HTR-8/SVneo (cell line): Measurements from ENCODE around the gene SSC4D.
"Not testable (repeated sequence)": the region's sequence is repeated elsewhere in the genome, so short reads cannot be mapped to it uniquely, and the experiment has no call there.

Source experiments
- DNase-seq: peaks from one replicate; pipeline ENCODE4 v3.0.0; 2011; ENCODE audit warnings: low spot score, mixed read lengths; ENCODE audit not compliant: insufficient read length
- FAIRE-seq: peaks from 2 replicates; lab custom pipeline; 2011; peaks lifted over from hg19 to GRCh38; lab: Jason Lieb, UNC

The SSC4D gene

DNA sequence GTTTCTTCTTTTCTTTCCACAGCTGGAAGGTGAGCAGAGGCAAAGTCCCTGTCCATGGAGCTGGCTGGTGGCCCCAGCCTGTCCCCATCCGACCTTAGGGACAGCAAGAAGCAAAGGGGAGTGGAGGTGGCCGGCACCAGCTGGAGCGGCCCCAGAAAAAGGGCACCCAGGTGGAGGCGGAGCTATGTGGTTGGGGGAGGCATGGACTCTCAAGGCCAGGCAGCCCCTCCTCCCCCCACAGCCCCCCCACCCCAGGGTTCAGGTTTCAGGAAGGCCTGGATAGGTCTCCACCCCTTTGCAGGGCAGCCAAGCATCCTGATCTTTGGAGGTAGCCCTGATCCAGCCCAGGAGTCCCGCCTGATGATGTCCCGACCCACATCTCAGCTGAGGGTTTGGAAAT, at the start of gene SSC4D:
SSC4D (minus strand) TSS at position 161 of the 400 bp plus-strand sequence. CDS start 5,258 bp downstream, outside the sequence.
- no peak for FAIRE-seq
- peak; percentile 45 for DNase-seq

DNA sequence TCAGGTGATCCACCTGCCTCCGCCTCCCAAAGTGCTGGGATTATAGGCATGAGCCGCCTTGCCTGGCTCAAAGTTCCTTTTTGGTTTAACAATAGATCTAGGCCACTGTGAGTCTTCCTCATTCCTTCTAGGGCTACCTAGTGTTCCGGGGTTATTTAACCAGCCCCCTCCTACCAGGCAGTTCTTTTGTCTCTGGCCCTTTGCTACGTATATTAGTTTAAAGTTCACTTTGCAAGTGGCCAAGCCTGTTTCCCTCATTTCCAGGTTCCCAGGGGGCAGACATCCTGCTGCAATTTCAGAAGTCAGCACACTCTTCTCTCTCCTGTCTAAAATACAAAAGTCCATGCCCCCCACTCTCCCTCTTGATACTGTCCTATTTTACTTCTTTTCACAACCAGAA, 49.0 kb upstream of the SSC4D start:
- DNase-seq, FAIRE-seq: not testable (repeated sequence)

DNA sequence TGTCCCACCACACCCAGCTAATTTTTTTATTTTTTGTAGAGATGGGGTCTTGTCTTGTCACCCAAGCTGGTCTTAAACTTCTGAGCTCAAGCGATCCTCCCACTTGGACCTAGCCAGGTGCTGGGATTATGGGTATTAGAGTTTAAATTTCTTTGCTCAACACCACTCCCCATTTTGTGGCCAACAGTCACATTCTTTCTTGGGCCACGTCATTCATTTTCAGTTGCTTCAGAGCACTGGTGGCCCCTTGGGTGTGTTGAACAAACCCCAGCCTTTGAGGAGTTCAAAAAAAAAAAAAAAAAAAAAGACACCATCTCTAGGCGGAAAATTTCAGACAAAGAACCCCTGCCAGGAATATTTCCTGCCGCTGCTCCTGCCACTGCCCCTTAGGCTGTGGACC, 47.5 kb upstream of the SSC4D start:
- FAIRE-seq, DNase-seq: not testable (repeated sequence)

DNA sequence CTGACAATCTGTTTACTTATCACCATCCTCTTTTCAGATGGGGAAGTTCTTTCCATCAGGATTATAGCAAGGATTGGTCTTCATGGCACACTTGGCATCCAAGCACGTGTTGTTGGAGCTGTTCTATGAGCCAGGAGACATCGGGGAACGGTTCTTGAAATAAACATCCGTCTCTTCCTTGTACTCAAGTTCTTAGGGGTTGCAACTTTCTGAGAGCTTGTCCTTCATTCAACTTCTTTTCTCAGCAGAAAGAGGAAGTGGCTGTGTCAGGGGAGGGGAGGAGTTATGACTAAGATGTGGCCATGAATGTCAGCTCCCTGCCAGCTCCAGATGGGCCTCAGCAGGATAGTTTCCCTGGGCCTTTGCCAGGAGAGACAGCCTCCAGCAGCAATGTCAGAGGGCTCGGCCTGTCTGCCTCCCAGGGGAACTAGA, 36.1 kb upstream of the SSC4D start:
- DNase-seq: not testable (repeated sequence)
- peak; percentile 55 for FAIRE-seq

DNA sequence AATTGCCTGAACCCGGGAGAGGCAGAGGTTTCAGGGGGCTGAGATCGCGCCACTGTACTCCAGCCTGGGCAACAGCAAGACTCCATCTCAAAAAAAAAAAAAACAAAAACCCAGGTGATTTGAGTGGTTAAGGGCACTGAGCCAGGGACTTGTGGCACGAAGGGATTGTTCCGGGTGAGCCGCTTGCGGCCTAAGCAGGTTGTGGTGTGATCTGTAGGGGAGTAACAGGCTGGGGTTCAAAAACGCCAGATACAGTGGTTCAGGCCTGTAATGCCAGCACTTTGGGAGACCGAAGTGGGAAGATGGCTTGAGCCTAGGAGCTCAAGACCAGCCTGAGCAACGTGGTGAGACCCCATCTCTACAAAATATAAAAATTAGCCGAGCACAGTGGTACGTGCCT, 34.3 kb upstream of the SSC4D start:
- FAIRE-seq: not testable (repeated sequence)

DNA sequence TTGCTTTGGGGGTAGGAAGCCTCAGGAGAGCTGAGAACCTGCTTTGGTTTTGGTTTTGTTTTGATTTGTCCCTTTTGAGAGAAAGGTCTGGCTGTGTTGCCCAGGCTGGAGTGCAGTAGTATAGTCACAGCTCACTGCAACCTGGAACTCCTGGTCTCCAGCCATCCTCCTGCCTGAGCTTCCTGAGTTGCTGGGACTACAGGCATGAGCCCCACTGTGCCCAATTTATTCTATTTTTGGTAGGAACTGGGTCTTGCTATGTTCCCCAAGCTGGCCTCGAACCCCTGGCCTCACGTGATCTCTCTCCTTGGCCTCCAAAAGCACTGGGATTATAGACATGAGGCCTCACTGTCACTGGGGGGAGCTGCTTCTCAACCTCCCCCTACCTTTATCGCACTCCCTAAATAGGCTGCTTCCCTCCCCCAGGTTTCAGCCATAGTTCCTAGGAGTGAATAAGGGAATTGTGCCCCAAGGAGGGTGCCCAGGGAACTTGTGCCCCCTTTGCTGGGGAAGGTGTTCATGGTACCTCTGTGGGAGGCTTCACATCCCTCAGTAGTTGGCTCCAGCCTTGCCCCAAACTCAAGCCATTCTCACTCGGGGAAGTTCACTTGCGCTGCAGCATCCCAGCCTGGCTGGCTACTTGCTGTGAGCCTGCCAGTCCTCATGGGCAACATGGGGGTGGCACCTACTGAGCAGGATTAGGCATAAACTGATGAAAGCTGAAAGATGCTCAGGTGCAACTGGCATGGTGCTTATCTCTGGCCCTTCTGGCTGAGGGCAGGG, 33.4 kb upstream of the SSC4D start:
- not testable (repeated sequence) for FAIRE-seq, DNase-seq

More for the DNA sequence above, 34.3 kb upstream of the SSC4D start:
- DNase-seq: not testable (repeated sequence)

DNA sequence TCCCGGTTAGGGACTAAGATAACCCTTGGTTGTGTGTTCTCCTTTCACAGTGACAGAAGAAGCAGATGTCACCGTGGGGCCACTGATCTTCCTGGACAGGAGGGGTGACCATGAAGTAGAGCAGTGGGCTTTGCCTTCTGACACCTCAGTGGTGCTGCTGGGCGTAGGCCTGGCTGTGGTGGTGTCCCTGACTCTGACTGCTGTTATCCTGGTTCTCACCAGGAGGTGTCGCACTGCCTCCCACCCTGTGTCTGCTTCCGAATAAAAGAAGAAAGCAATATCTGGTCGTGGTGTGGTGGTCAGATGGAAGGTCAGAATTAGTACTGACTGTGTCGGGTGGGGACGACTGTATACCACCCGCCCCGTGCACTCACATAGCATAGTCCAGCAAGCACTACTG, 32.3 kb upstream of the SSC4D start:
- FAIRE-seq: not testable (repeated sequence)

DNA sequence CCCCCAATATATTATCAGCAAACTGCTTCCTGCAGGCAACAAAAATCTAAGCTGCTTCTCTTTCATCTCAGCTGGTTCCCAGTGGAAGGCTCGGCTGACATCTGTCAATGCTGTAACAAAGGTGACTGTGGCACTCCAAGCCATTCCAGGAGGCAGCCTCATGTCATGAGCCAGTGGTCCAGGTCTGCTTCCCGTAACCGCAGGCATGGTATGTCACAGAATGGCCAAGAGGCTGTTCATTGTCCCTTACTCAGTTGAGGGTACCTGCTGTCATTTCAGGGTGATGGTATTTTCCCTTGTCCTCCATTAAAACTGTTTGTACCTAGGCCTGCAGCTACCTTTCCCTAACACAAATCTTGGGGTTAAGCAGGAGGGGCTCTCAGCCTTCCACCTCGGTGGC, 30.9 kb upstream of the SSC4D start:
- not testable (repeated sequence) for FAIRE-seq, DNase-seq

More for the DNA sequence above, 32.3 kb upstream of the SSC4D start:
- not testable (repeated sequence) for DNase-seq

DNA sequence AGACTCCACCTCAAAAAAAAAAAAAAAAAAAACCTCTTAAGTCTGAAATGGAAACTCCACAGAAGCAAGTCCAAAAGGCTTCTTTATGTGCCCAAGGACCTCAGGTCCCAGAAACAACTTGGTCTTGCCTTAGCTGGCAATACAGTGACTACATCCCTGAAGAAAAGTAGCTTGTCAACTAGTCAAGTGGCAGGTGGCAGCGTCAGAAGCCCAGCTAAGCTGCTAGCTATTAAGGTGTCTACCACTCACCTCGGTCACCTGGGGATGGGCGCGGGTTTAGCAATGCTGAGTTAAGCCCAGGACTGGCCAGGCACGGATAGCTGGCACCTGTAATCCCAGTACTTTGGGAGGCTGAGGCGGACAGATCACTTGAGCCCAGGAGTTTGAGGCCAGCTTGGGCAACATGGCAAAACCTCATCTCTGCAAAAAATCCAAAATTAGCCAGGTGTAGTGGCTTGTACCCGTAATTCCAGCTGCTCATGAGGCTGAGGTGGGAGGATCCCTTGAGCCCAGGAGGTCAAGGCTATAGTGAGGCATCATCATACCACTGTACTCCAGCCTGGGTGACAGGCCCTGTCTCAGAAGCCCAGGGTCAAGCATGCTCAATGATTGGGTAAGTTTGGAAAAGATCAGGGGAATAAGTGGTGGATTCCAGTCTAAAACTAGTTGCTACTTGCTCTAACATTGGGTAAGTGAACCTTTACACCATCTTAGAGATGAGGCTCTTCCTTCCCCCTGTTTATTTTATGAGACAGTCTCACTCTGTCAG, 29.8 kb upstream of the SSC4D start:
- not testable (repeated sequence) for FAIRE-seq, DNase-seq

DNA sequence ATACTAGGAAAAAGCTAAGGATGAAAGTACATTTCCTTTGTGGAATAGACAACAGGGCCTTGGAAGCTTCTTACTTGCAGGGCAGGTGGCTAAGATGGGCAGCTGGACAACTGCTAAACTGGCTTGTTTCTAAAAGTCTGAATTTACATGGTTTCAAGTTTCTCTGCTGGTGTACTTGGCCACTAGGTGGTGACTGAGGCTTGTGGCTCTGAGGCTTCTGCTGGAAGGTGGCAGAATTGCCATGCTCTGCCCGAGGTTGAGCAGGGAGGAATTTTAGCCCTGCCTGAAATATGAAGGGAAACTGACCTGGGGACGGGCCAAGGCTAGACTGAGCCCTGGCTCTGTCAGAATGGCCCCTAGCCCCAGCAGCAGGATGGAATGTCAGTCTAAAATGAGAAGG, 28.4 kb upstream of the SSC4D start:
- DNase-seq, FAIRE-seq: not testable (repeated sequence)

DNA sequence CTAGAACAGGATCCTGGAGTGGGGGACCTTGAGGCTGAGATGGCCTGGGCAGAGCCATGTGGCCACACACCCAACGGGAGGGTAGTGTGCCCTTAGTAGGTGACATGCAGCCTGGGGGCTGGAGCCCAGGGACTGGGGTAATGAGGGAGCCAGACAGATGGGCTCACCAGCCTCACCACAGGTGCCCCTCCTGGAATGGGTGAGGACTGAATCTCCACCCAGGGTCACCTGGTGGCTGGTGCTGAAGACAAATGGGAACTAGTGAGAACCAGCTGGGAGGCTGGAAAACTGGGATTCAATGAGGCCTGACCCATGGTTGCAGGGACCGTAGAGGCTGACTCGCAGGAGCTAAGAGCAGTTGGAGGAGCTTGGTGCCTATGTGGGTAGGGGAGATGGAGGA, 21.3 kb upstream of the SSC4D start:
- FAIRE-seq: no peak
- DNase-seq: no peak

DNA sequence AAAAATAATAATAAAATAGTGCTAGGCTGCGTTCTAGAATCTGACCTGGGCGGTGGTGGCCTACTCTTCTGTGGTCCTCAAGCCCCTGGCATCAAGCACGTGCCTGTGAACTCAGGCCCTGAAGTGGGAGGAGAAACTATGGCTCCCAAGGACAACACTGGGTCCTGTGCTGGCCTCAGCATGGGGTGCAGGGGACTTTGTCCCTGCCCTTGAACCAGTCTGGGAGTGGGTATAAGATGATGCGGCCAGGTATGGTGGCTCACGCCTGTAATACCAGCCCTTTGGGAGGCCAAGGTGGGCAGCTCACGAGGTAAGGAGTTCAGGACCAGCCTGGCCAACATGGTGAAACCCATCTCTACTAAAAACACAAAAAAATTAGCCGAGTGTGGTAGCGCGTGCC, 20.7 kb upstream of the SSC4D start:
- DNase-seq: no peak
- FAIRE-seq: no peak

DNA sequence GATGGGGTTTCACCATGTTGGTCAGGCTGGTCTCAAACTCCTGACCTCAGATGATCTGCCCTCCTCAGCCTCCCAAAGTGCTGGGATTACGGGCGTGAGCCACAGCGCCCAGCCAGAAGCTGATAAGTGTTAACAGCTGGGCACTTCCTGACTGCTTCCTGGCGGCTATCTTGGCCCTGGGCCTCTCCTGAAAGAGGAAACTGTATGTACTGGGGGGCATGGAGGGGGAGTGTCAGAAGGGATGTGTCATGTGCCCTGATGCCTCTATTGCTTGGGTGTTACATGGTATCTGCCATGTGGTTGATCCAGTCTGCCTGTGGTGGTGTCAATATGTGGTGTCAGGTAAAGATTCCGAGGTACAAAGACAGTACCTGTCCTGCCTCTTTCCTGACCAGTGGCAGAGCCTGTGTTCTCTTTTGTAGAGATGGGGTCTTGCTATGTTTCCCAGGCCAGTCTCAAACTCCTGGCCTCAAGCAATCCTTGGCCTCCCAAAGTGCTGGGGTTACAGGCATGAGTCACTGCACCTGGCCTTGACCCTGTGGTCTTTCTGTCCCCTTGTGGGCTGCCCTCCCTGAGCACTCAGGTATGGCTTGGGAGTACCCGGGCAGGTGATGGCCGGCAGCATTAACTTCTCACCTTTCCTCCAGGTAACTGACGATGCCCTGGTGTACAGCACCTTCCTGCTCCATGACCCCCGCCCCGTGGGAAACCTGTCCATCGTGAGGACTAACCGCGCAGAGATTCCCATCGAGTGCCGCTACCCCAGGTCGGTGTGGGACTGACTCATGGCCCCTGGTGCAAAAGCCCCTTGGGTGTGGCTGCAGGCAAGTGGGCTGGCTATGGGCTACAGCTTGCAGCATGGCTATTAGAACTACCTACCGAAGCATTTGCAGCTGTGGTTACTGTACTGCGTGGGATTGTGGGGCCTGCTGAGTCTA, 19.6 kb upstream of the SSC4D start:
- FAIRE-seq: no peak
- no peak for DNase-seq

DNA sequence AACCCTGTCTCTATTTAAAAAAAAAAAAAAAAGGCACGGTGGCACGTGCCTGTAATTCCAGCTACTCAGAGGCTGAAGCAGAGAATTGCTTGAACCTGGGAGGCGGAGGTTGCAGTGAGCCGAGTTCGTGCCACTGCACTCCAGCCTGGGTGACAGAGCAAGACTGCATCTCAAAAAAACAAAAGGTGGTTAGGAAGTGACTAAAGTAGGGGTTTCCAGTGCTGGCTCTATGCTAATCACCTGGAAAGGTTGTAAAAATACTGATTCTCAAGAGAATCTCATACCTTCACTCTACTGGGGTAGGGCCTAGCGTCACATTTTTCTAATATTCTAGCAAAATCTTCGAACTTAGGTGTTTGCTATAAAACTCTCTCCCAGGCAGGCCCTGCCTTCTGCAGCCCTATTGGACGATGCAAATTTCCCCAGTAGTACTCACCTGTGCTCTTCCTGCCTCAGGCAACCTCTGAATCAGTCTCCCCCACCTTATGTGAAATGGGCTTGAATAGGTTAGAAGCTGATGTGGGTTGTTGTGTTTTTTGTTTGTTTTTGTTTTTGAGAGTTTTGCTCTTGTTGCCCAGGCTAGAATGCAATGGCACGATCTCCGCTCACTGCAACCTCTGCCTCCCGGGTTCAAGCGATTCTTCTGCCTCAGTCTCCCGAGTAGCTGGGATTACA, 18.8 kb upstream of the SSC4D start:
- no peak for DNase-seq
- no peak for FAIRE-seq

DNA sequence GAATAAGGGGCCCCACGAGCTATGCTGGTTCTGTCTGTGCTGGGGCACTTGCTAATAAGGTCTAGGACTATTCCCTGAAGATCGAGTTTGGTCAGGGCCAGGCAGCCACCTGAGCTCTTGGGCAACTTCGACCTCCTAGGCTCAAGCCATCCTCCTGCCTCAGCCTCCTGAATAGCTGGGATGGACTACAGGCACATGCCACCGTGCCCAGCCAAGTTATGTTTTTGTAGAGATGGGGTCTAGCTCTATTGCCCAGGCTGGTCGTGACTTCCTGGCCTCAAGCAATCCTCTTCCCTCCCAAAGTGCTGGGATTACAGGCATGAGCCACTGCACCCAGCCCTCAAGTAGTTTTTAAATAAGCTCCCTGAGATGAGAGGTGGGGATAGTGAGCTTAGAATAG, 18.1 kb upstream of the SSC4D start:
- no peak for FAIRE-seq

DNA sequence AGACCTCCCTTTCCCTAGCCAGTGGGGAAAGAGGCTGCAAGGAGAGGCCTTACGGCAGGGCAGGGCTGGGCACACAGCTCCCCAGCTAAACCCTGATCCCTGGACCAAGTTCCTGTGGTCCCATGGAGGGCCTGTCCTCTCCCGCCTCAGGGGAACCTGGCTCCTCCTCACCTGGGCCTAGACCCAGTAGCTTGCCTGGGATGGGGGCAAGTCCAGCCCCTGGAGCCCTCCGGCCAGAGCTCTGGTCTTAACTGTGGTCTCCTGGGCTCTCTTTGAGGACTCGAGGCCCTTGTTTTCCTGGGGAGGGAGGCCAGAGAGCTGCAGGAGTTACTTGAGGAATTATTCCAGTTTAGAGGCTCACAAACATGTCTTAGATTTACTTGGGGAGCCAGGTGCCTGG, 16.7 kb upstream of the SSC4D start:
- no peak for FAIRE-seq
- no peak for DNase-seq

More for the DNA sequence above, 18.1 kb upstream of the SSC4D start:
- no peak for DNase-seq

DNA sequence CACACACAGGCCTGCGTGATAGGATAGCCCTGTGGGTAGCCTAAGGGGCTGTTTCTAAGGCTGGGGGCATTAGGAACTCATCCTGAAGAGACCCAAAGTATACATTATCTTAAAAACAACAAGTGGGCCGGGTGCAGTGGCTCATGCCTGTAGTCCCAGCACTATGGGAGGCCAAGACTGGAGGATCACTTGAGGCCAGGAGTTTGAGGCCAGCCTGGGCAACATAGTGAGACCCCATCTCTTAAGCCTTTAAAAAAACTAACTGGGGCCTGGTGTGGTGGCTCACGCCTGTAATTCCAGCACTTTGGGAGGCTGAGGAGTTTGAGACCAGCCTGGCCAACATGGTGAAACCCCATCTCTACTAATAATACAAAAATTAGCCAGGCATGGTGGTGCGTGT, 16.1 kb upstream of the SSC4D start:
- DNase-seq, FAIRE-seq: not testable (repeated sequence)

DNA sequence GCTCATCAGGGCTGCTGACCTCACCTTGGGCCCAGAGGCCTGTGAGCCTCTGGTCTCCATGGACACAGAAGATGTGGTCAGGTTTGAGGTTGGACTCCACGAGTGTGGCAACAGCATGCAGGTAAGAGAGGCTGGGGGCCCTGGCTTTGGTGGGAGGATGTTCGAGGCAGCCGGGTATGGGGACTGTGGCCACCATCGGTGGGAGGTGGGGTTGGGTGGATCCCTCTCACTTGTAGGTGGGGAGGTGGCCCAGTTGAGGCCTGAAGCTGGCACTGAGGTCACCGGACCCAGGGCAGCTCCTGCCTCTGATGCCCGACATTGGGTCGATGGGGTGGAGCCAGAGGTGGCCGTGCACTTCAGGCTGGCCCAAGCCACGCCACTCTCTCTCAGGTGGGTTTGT, 15.7 kb upstream of the SSC4D start:
- DNase-seq (no peak), FAIRE-seq (no peak)

DNA sequence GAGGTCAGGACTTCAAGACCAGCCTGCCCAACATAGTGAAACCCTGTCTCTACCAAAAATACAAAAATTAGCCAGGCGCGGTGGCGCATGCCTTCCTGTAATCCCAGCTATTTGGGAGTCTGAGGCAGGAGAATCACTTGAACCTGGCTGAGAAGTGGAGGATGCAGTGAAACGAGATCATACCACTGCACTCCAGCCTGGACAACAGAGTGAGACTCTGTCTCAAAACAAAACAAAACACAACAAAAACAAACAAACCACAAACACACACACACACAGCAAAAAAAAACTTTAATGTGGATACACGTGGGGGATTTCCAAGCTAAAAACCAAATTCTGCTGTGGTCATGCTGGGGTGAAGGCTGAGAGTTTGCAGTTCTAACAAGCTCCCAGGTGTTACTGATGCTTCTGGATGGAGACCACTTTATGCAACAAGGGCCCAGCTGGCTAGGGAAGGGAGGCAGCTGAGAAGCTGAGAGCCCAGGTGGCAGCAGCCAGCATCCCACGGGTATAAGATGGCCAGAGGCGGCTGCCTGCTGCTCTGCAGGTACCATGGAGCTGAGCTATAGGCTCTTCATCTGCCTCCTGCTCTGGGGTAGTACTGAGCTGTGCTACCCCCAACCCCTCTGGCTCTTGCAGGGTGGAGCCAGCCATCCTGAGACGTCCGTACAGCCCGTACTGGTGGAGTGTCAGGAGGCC, 15.1 kb upstream of the SSC4D start, which contains the start of gene ZP3:
ZP3 (plus strand) TSS at position 538 of the 699 bp plus-strand sequence; CDS start at position 553, 15 bp downstream.
- DNase-seq: no peak
- FAIRE-seq: no peak
